SK-N-SH (cell line): ENCODE results near the gene DNAJC19. TPM values are rescaled to one million over a fixed set of nuclear protein-coding genes. Genes with fewer than 3 reads are reported as not detected.
"Not testable (repeated sequence)": the region's sequence is repeated elsewhere in the genome, so short reads cannot be mapped to it uniquely, and the experiment has no call there.

Experiments
- CTCF ChIA-PET: fragments of 300-600, 350-600 bp; formaldehyde crosslinking; extraction: SDS; loops from one replicate; lab custom pipeline; 2021; lab: Yijun Ruan, JAX
- POLR2A ChIA-PET: fragments of 350-600 bp; sonication (Branson Sonifier 250); formaldehyde crosslinking; extraction: SDS; loops from one replicate; lab custom pipeline; 2020; ENCODE audit warnings: antibody characterized with exemption, inconsistent platforms; lab: Yijun Ruan, JAX
- DNase-seq: peaks from one replicate; pipeline ENCODE4 v3.0.0; 2012
- H2AFZ ChIP-seq: fragments of 200-600 bp; sonication (generic); 2 replicates; pipeline ENCODE4 v1.8.1; 2016; ENCODE audit warnings: antibody characterized with exemption, mild to moderate bottlenecking, low read depth
- H3F3A ChIP-seq: fragments of 200-600 bp; sonication (generic); replicated peaks from 2 replicates; pipeline ENCODE3; 2016; ENCODE audit warnings: antibody characterized with exemption, mild to moderate bottlenecking; ENCODE audit not compliant: insufficient read depth
- H3K27ac ChIP-seq, 2 experiments: fragments of 200-500 bp in 1 of 2; fragments of 200-600 bp in 1 of 2; sonication (Bioruptor generic) in 1 of 2; sonication (generic), shearing (Covaris generic) in 1 of 2; 2 replicates each; pipeline versions ENCODE4 v1.5.1 to v1.6.1; 2014 to 2016; ENCODE audit warnings: low read depth in 2 of 2, inconsistent platforms in 1 of 2, low read length in 1 of 2, mild to moderate bottlenecking in 1 of 2, mixed read lengths in 1 of 2
- H3K27me3 ChIP-seq: fragments of 200-600 bp; sonication (generic), shearing (Covaris generic); 2 replicates; pipeline ENCODE4 v1.6.1; 2016; ENCODE audit warnings: mixed run types; ENCODE audit not compliant: insufficient read depth
- H3K36me3 ChIP-seq, 2 experiments: fragments of 200-500 bp in 1 of 2; fragments of 200-600 bp in 1 of 2; sonication (Bioruptor generic) in 1 of 2; sonication (generic) in 1 of 2; replicated peaks in 1 of 2; 2 replicates each; pipeline versions ENCODE3 to v1.5.1; 2014 to 2016; ENCODE audit warnings: low read length in 1 of 2, mild to moderate bottlenecking in 1 of 2; ENCODE audit not compliant: insufficient read depth in 2 of 2, control insufficient read depth in 1 of 2
- H3K4me1 ChIP-seq, 2 experiments: fragments of 200-500 bp in 1 of 2; fragments of 200-600 bp in 1 of 2; sonication (Bioruptor generic) in 1 of 2; sonication (generic), shearing (Covaris generic) in 1 of 2; 2 replicates each; pipeline versions ENCODE4 v1.5.1 to v1.6.1; 2014 to 2016; ENCODE audit warnings: low read depth in 1 of 2, low read length in 1 of 2, mixed run types in 1 of 2; ENCODE audit not compliant: insufficient read depth in 2 of 2, control insufficient read depth in 1 of 2
- H3K4me2 ChIP-seq: fragments of 200-600 bp; sonication (generic), shearing (Covaris generic); 2 replicates; pipeline ENCODE4 v1.6.1; 2017; ENCODE audit warnings: mixed run types
- H3K4me3 ChIP-seq, 2 experiments: fragments of 200-500 bp in 1 of 2; fragments of 200-600 bp in 1 of 2; sonication (Bioruptor generic) in 1 of 2; sonication (generic), shearing (Covaris generic) in 1 of 2; 2 replicates each; pipeline versions ENCODE4 v1.5.1 to v1.8.1; 2014 to 2016; ENCODE audit warnings: low read depth in 2 of 2, inconsistent platforms in 1 of 2, low read length in 1 of 2, mild to moderate bottlenecking in 1 of 2, mixed read lengths in 1 of 2, moderate library complexity in 1 of 2
- H3K79me2 ChIP-seq: fragments of 200-600 bp; sonication (generic); 2 replicates; pipeline ENCODE4 v1.8.1; 2017; ENCODE audit warnings: mild to moderate bottlenecking; ENCODE audit not compliant: insufficient read depth
- H3K9ac ChIP-seq: fragments of 200-600 bp; sonication (generic); 2 replicates; pipeline ENCODE4 v1.6.1; 2017; ENCODE audit warnings: mixed run types
- H3K9me2 ChIP-seq: fragments of 200-600 bp; sonication (generic); 2 replicates; pipeline ENCODE4 v1.6.1; 2017; ENCODE audit warnings: mixed run types
- H3K9me3 ChIP-seq: fragments of 200-600 bp; sonication (generic); 2 replicates; pipeline ENCODE4 v1.6.1; 2017; ENCODE audit warnings: mixed run types, mild to moderate bottlenecking, moderate library complexity
- H4K20me1 ChIP-seq: fragments of 200-600 bp; sonication (generic); 2 replicates; pipeline ENCODE4 v1.6.1; 2017; ENCODE audit warnings: mild to moderate bottlenecking, mixed run types; ENCODE audit not compliant: insufficient read depth
- CHD2 ChIP-seq: fragments of 150-350 bp; IDR thresholded peaks from 2 replicates; pipeline ENCODE4 v1.6.1; 2018; ENCODE audit warnings: low read length; ENCODE audit not compliant: partially characterized antibody
- ELF1 ChIP-seq: IDR thresholded peaks from 2 replicates; pipeline ENCODE4 v1.4.0; 2012
- FOXM1 ChIP-seq: IDR thresholded peaks from 2 replicates; pipeline ENCODE4 v1.4.0; 2012; ENCODE audit warnings: low read depth, mild to moderate bottlenecking
- GABPA ChIP-seq: IDR thresholded peaks from 2 replicates; pipeline ENCODE4 v1.4.0; 2012; ENCODE audit warnings: low read depth, mild to moderate bottlenecking
- GATA2 ChIP-seq: sonication (generic); formaldehyde crosslinking; IDR thresholded peaks from 2 replicates; pipeline ENCODE4 v1.5.0; 2020; ENCODE audit warnings: mild to moderate bottlenecking, missing genetic modification reagents
- JUND ChIP-seq: IDR thresholded peaks from 2 replicates; pipeline ENCODE4 v1.4.0; 2012
- MEF2A ChIP-seq: IDR thresholded peaks from 2 replicates; pipeline ENCODE4 v1.4.0; 2012; ENCODE audit warnings: low read depth, borderline replicate concordance
- NFIC ChIP-seq: IDR thresholded peaks from 2 replicates; pipeline ENCODE4 v1.4.0; 2012; ENCODE audit warnings: borderline replicate concordance
- POLR2AphosphoS5 ChIP-seq: IDR thresholded peaks from 2 replicates; pipeline ENCODE4 v1.6.1; 2012; ENCODE audit warnings: low read depth, low read length
- RAD21 ChIP-seq: IDR thresholded peaks from 2 replicates; pipeline ENCODE4 v1.6.1; 2012; ENCODE audit warnings: mild to moderate bottlenecking, low read length
- RFX5 ChIP-seq: IDR thresholded peaks from 2 replicates; pipeline ENCODE4 v1.6.1; 2012; ENCODE audit warnings: mild to moderate bottlenecking, improper control_type of control experiment, low read length
- TAF1 ChIP-seq: IDR thresholded peaks from 2 replicates; pipeline ENCODE4 v1.6.1; 2012; ENCODE audit warnings: low read depth, mild to moderate bottlenecking, low read length, moderate library complexity, borderline replicate concordance
- TCF12 ChIP-seq: IDR thresholded peaks from 2 replicates; pipeline ENCODE4 v1.4.0; 2012
- TEAD4 ChIP-seq: IDR thresholded peaks from 2 replicates; pipeline ENCODE4 v1.4.0; 2012; ENCODE audit warnings: mild to moderate bottlenecking, borderline replicate concordance; ENCODE audit not compliant: insufficient read depth
- WGBS: methylation state at CpG from one replicate; pipeline ENCODE4 v1.1.6; 2017; ENCODE audit warnings: low lambda C conversion rate; 5-methylcytosine and 5-hydroxymethylcytosine counted together
- polyA plus RNA-seq, 3 experiments: library from polyadenylated mRNA; depleted of rRNA; stranded (reverse); fragments of >200 nt; gene quantifications; 2 replicates each; pipeline ENCODE4 v1.2.3, GENCODE V29; 2012
- TF ChIP-seq, protein P1 (sequence below): fragments of 200-600 bp; sonication (generic); IDR thresholded peaks from 2 replicates; pipeline ENCODE4 v1.6.1; 2017; ENCODE audit warnings: antibody characterized with exemption, mild to moderate bottlenecking, moderate library complexity

DNAJC19 gene
- polyA plus RNA-seq, 1 of the 3 experiments (the other 2 are of a cell fraction): 56.7 TPM

DNA sequence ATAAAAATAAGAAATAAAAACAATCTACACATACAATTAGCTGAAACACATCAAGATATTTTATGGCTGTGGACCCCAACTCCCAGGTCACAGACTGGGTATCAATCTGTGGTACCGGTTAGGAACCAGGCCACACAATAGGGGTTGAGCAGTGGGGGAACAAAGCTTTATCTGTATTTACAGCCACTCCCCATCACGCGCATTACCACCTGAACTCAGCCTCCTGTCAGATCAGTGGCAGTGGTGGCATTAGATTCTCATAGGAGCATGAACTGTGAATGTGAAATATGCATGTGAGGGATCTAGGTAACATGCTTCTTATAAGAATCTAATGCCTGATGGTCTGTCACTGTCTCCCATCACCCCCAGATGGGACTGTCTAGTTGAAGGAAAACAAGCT, 17.7 kb upstream of the DNAJC19 start (continued):
- TF ChIP-seq JUND: no peak
- TF ChIP-seq NFIC: no peak

DNA sequence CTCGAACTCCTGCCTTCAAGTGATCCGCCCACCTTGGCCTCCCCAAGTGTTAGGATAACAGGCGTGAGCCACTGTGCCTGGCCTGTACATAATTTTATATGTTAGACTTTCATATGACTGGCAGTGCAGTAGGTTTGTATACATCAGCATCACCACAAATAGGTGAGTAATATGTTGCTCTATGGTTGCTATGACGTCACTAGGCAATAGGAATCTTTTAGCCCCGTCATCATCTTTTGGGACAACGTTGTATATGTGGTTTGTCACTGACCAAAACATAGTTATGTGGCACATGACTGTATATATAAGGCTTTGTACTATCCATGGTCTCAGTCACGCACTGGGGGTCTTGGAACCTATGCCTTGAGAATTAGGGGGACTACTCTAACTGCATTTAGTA, 17.0 kb upstream of the DNAJC19 start:
- H3K79me2 ChIP-seq: no peaks in the 10 kb centered on the region
- POLR2A ChIA-PET: no interaction called here
- no peaks in the 10 kb centered on the region for H3K9me3 ChIP-seq
- no peak overlapping the region for H3K27ac ChIP-seq
- H4K20me1 ChIP-seq: no peaks in the 10 kb centered on the region
- no peak overlapping the region for H3K4me3 ChIP-seq
- H3K9me2 ChIP-seq: no peaks in the 10 kb centered on the region
- WGBS: 28% methylated on average over 7 of the region's 7 CpGs
- no peak for DNase-seq
- CTCF ChIA-PET: no interaction called here
- no peaks in the 10 kb centered on the region for H3K36me3 ChIP-seq
- H3K9ac ChIP-seq: no peak overlapping the region
- no peaks in the 10 kb centered on the region for H3K4me1 ChIP-seq
- no peak overlapping the region for H3K4me2 ChIP-seq
- H3F3A ChIP-seq: no peaks in the 10 kb centered on the region
- no peak overlapping the region for H2AFZ ChIP-seq
- TF ChIP-seq NFIC (no peak), FOXM1 (no peak), GABPA (no peak), ELF1 (no peak), JUND (no peak), GATA2 (no peak)
- no peaks in the 10 kb centered on the region for H3K27me3 ChIP-seq

DNA sequence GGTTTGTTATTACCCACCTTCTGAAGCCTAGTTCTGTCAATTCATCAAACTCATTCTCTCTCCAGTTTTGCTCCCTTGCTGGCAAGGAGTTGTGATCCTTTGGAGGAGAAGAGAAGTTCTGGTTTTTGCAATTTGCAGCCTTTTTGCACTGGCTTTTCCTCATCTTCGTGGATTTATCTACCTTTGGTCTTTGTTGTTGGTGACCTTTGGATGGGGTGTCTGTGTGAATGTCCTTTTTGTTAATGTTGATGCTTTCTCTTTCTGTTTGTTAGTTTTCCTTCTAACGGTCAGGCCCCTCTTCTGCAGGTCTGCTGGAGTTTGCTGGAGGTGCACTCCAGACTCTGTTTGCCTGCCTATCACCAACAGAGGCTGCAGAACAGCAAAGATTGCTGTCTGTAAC, 13.9 kb upstream of the DNAJC19 start:
- 7% methylated on average over 2 of the region's 2 CpGs for WGBS
- H3K9ac ChIP-seq, H3K27ac ChIP-seq, H4K20me1 ChIP-seq, H3K4me2 ChIP-seq, H3K36me3 ChIP-seq, POLR2A ChIA-PET, H2AFZ ChIP-seq, DNase-seq, H3K4me3 ChIP-seq, H3K27me3 ChIP-seq, H3K4me1 ChIP-seq, H3F3A ChIP-seq, H3K9me3 ChIP-seq, H3K9me2 ChIP-seq, CTCF ChIA-PET, H3K79me2 ChIP-seq: not testable (repeated sequence)

DNA sequence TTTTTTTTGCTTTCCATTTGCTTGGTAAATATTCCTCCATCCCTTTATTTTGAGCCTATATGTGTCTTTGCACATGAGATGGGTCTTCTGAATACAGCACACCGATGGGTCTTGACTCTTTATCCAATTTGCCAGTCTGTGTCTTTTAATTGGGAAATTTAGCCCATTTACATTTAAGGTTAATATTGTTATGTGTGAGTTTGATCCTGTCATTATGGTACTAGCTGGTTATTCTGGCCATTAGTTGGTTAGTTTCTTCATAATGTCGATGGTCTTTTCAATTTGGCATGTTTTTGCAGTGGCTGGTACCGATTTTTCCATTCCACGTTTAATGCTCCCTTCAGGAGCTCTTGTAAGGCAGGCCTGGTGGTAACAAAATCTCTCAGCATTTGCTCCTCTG, 12.8 kb upstream of the DNAJC19 start:
- H3K9ac ChIP-seq, DNase-seq, H2AFZ ChIP-seq, H3K36me3 ChIP-seq, H3K4me3 ChIP-seq, H3K79me2 ChIP-seq, H3K27me3 ChIP-seq, H3F3A ChIP-seq, H3K9me3 ChIP-seq, H4K20me1 ChIP-seq, H3K27ac ChIP-seq, CTCF ChIA-PET, H3K4me2 ChIP-seq, H3K9me2 ChIP-seq, H3K4me1 ChIP-seq, POLR2A ChIA-PET: not testable (repeated sequence)
- WGBS: 2% methylated on average over 4 of the region's 4 CpGs

DNA sequence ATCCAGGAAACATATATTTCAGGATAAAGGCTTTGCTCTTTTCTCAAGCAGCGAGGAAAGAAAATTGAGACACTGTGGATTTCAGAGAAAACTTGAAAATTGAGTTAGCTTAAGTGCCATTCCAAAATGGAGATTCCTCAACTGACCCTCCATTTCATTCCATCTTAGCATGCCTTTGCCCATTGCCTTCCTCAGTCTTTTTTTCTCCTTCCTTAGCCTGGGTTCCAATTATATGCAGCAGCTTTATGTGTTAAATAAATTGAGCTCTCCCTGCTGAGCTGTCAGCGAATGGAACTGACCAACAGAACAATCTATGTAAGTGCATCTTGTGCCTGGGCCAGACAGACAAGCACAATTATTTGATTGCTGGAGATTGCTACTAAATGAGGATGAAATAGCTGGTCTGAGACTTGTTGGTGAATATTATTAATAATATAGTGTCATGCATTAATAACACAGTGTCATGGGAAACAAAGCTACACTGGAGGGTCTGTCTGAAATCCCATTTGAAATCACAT, 6.9 kb upstream of the DNAJC19 start:
- Histone ChIP-seq H4K20me1 (no peaks in the 10 kb centered on the region), H3K9me2 (no peaks in the 10 kb centered on the region), H3K9me3 (no peaks in the 10 kb centered on the region), H3F3A (no peaks in the 10 kb centered on the region), H3K4me2 (no peak overlapping the region), H3K4me1 (no peaks in the 10 kb centered on the region), H3K4me3 (no peak overlapping the region), H3K9ac (no peak overlapping the region), H3K27ac (no peak overlapping the region), H3K79me2 (no peaks in the 10 kb centered on the region), H2AFZ (no peak overlapping the region), H3K27me3 (no peaks in the 10 kb centered on the region), H3K36me3 (no peaks in the 10 kb centered on the region)
- 42% methylated on average over 2 of the region's 2 CpGs for WGBS
- ChIA-PET CTCF (no interaction called here), POLR2A (no interaction called here)
- no peak for DNase-seq
- TF ChIP-seq MEF2A (no peak), JUND (no peak), RAD21 (no peak), TCF12 (no peak), TAF1 (no peak), CHD2 (no peak), TEAD4 (no peak), POLR2AphosphoS5 (no peak), GABPA (no peak), RFX5 (no peak), NFIC (no peak)
- TF ChIP-seq, protein P1, sequence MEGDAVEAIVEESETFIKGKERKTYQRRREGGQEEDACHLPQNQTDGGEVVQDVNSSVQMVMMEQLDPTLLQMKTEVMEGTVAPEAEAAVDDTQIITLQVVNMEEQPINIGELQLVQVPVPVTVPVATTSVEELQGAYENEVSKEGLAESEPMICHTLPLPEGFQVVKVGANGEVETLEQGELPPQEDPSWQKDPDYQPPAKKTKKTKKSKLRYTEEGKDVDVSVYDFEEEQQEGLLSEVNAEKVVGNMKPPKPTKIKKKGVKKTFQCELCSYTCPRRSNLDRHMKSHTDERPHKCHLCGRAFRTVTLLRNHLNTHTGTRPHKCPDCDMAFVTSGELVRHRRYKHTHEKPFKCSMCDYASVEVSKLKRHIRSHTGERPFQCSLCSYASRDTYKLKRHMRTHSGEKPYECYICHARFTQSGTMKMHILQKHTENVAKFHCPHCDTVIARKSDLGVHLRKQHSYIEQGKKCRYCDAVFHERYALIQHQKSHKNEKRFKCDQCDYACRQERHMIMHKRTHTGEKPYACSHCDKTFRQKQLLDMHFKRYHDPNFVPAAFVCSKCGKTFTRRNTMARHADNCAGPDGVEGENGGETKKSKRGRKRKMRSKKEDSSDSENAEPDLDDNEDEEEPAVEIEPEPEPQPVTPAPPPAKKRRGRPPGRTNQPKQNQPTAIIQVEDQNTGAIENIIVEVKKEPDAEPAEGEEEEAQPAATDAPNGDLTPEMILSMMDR: no peak
